Endothelial cell of umbilical vein (primary cell): ENCODE results near the gene CCDC136. TPM values are rescaled to one million over a fixed set of nuclear protein-coding genes. Genes with fewer than 3 reads are reported as not detected.
A peak's percentile ranks its signal among the peaks of the same experiment; 100 is the strongest.

ENCODE experiments used
- BruUV-seq: library from RNA; stranded (reverse); fragments of 400-500 nt; replicated peaks from 2 replicates; lab custom pipeline; 2021; lab: Mats Ljungman, UMichigan
- CTCF ChIA-PET: fragments of 300-600, 350-600 bp; sonication (Branson Sonifier 250); formaldehyde crosslinking; loops from one replicate; lab custom pipeline; 2021; ENCODE audit warnings: antibody characterized with exemption, inconsistent platforms; lab: Charles Lee
- POLR2A ChIA-PET: fragments of 300-600, 350-600 bp; sonication (Branson Sonifier 250); formaldehyde crosslinking; loops from one replicate; lab custom pipeline; 2021; ENCODE audit warnings: antibody characterized with exemption, inconsistent platforms; lab: Charles Lee
- DNase-seq: peaks from one replicate; pipeline ENCODE4 v3.0.0-alpha.2; 2011; ENCODE audit warnings: low read depth, low spot score
- FAIRE-seq: peaks from 2 replicates; lab custom pipeline; 2011; peaks lifted over from hg19 to GRCh38; lab: Jason Lieb, UNC
- H2AFZ ChIP-seq: 2 replicates; pipeline ENCODE4 v1.6.0; 2012; ENCODE audit warnings: low read depth, low read length, control low read depth, inconsistent platforms
- H3K27ac ChIP-seq: 2 replicates; pipeline ENCODE4 v1.5.1; 2011; ENCODE audit warnings: low read depth, mild to moderate bottlenecking, control low read depth, low read length, moderate library complexity; ENCODE audit not compliant: insufficient read depth
- H3K27me3 ChIP-seq, 2 experiments: 2 replicates each; pipeline versions ENCODE4 v1.6.0 to v1.6.1; 2011; ENCODE audit warnings: low read length in 2 of 2, mixed read lengths in 1 of 2; ENCODE audit not compliant: control insufficient read depth in 2 of 2, insufficient read depth in 2 of 2
- H3K36me3 ChIP-seq, 2 experiments: 2 replicates in 1 of 2; 3 replicates in 1 of 2; pipeline ENCODE4 v1.5.1; 2011; ENCODE audit warnings: low read length in 2 of 2, mild to moderate bottlenecking in 1 of 2, moderate library complexity in 1 of 2; ENCODE audit not compliant: control insufficient read depth in 2 of 2, insufficient read depth in 2 of 2; ENCODE audit errors: extremely low read depth in 1 of 2
- H3K4me1 ChIP-seq: 3 replicates; pipeline ENCODE4 v1.5.1; 2011; ENCODE audit warnings: mild to moderate bottlenecking, low read length; ENCODE audit not compliant: control insufficient read depth, insufficient read depth; ENCODE audit errors: extremely low read depth
- H3K4me2 ChIP-seq: 2 replicates; pipeline ENCODE4 v1.6.1; 2011; ENCODE audit warnings: low read length, control low read depth, mixed read lengths; ENCODE audit not compliant: insufficient read depth
- H3K4me3 ChIP-seq, 3 experiments: fragments of 200-600 bp in 1 of 3; sonication (generic), shearing (Covaris generic) in 1 of 3; replicated peaks in 1 of 3; 2 replicates each; pipeline ENCODE4 v1.5.1; 2011 to 2016; ENCODE audit warnings: control low read depth in 3 of 3, low read length in 3 of 3, mild to moderate bottlenecking in 2 of 3, inconsistent platforms in 1 of 3, low read depth in 1 of 3, moderate library complexity in 1 of 3; ENCODE audit not compliant: insufficient read depth in 1 of 3
- H3K79me2 ChIP-seq: 2 replicates; pipeline ENCODE4 v1.6.0; 2012; ENCODE audit warnings: low read length, inconsistent platforms; ENCODE audit not compliant: control insufficient read depth, insufficient read depth
- H3K9ac ChIP-seq: replicated peaks from 2 replicates; pipeline ENCODE3; 2011; ENCODE audit warnings: low read length, control low read depth; ENCODE audit not compliant: insufficient read depth; ENCODE audit errors: extremely low read depth
- H3K9me1 ChIP-seq: replicated peaks from 3 replicates; pipeline ENCODE4 v1.6.0; 2011; ENCODE audit warnings: mild to moderate bottlenecking, low read length; ENCODE audit not compliant: control insufficient read depth, insufficient read depth; ENCODE audit errors: extremely low read depth
- H3K9me3 ChIP-seq: replicated peaks from 2 replicates; pipeline ENCODE4 v1.5.1; 2012; ENCODE audit warnings: low read length, inconsistent platforms; ENCODE audit not compliant: control insufficient read depth, insufficient read depth
- H4K20me1 ChIP-seq: replicated peaks from 2 replicates; pipeline ENCODE3; 2011; ENCODE audit warnings: mild to moderate bottlenecking, low read length; ENCODE audit not compliant: control insufficient read depth, insufficient read depth; ENCODE audit errors: extremely low read depth
- EZH2 ChIP-seq: IDR thresholded peaks from 2 replicates; pipeline ENCODE4 v1.6.1; 2012; ENCODE audit warnings: borderline replicate concordance, low read depth, mild to moderate bottlenecking, moderate library complexity, low read length, inconsistent platforms; ENCODE audit not compliant: severe bottlenecking
- FOS ChIP-seq: IDR thresholded peaks from 2 replicates; pipeline ENCODE4 v1.6.1; 2011; ENCODE audit warnings: mild to moderate bottlenecking, low read length, moderate library complexity, borderline replicate concordance; ENCODE audit not compliant: insufficient read depth
- GATA2 ChIP-seq: IDR thresholded peaks from 2 replicates; pipeline ENCODE4 v1.7.0; 2011; ENCODE audit warnings: low read depth, mild to moderate bottlenecking, moderate library complexity, mixed read lengths, low read length; ENCODE audit not compliant: insufficient read length, insufficient read depth
- JUN ChIP-seq: IDR thresholded peaks from 2 replicates; pipeline ENCODE4 v1.6.1; 2011; ENCODE audit warnings: borderline replicate concordance, low read depth; ENCODE audit not compliant: insufficient read length, insufficient read depth
- MYC ChIP-seq: IDR thresholded peaks from one replicate; pipeline ENCODE4 v1.6.1; 2011; ENCODE audit warnings: mild to moderate bottlenecking, low read depth, low read length
- POLR2A ChIP-seq: IDR thresholded peaks from 2 replicates; pipeline ENCODE4 v1.6.1; 2012; ENCODE audit warnings: low read depth, mild to moderate bottlenecking, control low read depth, low read length
- POLR2AphosphoS5 ChIP-seq: IDR thresholded peaks from 2 replicates; pipeline ENCODE4 v1.6.1; 2012; ENCODE audit warnings: low read depth, mild to moderate bottlenecking, control low read depth, low read length, moderate library complexity; ENCODE audit not compliant: insufficient read depth
- dilution Hi-C: fragments of 300-500 bp; cut with MboI; formaldehyde crosslinking; loops from one replicate; pipeline ENCODE4 v1.15.0; 2019; ENCODE audit warnings: low sequenced_read_pairs; ENCODE audit not compliant: extremely low pct_ligation_motif_present
- intact Hi-C: fragments of 100-400 bp; cut with micrococcal nuclease; formaldehyde crosslinking; loops from one replicate; pipeline ENCODE4 v1.10.0; 2022
- polyA plus RNA-seq, 4 experiments: library from polyadenylated mRNA; depleted of rRNA in 3 of 4; stranded (reverse) in 3 of 4; unstranded in 1 of 4; fragments of >200 nt; gene quantifications; 2 replicates each; pipeline versions ENCODE4 v1.2.1 to v1.2.3, GENCODE V29; 2011 to 2012; ENCODE audit warnings: missing spikeins in 1 of 4
- total RNA-seq: library from RNA; stranded (reverse); gene quantifications from 2 replicates; pipeline ENCODE4 v1.2.3, GENCODE V29; 2021
- TF ChIP-seq, protein P1 (sequence below), 2 donors: IDR thresholded peaks; 1 replicate in 1 of 2; 2 replicates in 1 of 2; pipeline ENCODE4 v1.5.1; 2011; ENCODE audit warnings: low read length in 2 of 2, mild to moderate bottlenecking in 2 of 2, moderate library complexity in 2 of 2, control low read depth in 1 of 2, inconsistent platforms in 1 of 2, low read depth in 1 of 2; ENCODE audit not compliant: insufficient read depth in 1 of 2; ENCODE audit errors: extremely low read depth in 1 of 2
- TF ChIP-seq, protein P2 (sequence below): IDR thresholded peaks from 2 replicates; pipeline ENCODE4 v1.6.1; 2011; ENCODE audit not compliant: insufficient read depth, insufficient read length

Gene CCDC136
- total and polyA plus RNA-seq, 2 donors (not counting 3 experiments of a cell fraction or from before 2014, with no cell fraction given) = 1.8 to 3.3 TPM

DNA sequence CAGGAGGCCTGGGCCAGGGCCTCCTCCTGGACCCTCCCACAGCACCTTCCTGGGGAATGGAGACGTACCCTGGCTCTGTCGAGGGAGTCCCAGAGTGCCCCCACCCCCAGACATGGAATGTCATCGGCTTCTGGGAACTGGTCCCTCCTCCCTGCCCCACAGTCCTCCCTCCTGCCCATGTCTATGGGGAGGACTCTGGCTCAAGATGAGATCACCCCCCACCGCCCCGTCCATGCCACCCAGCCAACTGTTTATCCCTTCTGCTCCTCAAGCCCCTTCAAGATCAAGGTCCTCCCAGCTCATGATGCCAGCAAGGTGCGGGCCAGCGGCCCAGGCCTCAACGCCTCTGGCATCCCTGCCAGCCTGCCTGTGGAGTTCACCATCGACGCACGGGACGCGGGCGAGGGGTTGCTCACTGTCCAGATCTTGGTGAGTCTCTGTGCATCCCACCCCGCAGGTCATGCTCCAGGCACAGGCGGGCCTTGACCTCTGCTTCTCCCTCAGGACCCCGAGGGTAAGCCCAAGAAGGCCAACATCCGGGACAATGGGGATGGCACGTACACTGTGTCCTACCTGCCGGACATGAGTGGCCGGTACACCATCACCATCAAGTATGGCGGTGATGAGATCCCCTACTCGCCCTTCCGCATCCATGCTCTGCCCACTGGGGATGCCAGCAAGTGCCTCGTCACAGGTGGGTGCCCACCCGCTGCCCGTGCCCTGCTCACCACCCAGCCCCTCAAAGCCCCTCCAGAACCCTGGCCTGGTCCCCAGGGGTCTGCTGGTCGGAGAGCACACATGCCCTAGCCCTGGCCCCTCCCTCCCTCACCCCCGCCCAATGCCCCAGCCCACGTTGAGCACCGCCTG, 56.8 kb downstream of the CCDC136 start:
- no peaks in the 10 kb centered on the region for H4K20me1 ChIP-seq
- ChIA-PET CTCF (no interaction called here), POLR2A (no interaction called here)
- BruUV-seq = TSS peak; percentile 19
- no peaks in the 10 kb centered on the region for H3K4me1 ChIP-seq
- H3K9ac ChIP-seq = no peak overlapping the region
- no peaks in the 10 kb centered on the region for H3K27me3 ChIP-seq
- no peak overlapping the region for H2AFZ ChIP-seq
- no peaks in the 10 kb centered on the region for H3K9me3 ChIP-seq
- H3K79me2 ChIP-seq = no peaks in the 10 kb centered on the region
- H3K4me3 ChIP-seq = no peak overlapping the region
- H3K27ac ChIP-seq = no peak overlapping the region
- H3K4me2 ChIP-seq = no peak overlapping the region
- no peak for FAIRE-seq
- TF ChIP-seq GATA2 (no peak), POLR2AphosphoS5 (no peak), POLR2A (no peak), JUN (no peak), EZH2 (no peak), MYC (no peak), FOS (no peak)
- TF ChIP-seq, protein P1, sequence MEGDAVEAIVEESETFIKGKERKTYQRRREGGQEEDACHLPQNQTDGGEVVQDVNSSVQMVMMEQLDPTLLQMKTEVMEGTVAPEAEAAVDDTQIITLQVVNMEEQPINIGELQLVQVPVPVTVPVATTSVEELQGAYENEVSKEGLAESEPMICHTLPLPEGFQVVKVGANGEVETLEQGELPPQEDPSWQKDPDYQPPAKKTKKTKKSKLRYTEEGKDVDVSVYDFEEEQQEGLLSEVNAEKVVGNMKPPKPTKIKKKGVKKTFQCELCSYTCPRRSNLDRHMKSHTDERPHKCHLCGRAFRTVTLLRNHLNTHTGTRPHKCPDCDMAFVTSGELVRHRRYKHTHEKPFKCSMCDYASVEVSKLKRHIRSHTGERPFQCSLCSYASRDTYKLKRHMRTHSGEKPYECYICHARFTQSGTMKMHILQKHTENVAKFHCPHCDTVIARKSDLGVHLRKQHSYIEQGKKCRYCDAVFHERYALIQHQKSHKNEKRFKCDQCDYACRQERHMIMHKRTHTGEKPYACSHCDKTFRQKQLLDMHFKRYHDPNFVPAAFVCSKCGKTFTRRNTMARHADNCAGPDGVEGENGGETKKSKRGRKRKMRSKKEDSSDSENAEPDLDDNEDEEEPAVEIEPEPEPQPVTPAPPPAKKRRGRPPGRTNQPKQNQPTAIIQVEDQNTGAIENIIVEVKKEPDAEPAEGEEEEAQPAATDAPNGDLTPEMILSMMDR (IDR thresholded peaks at IDR 0.05; ENCODE audit: extremely low read depth in 1 of 2, insufficient read depth in 1 of 2, low read depth in 1 of 2, low read length in 2 of 2) = no peak
- TF ChIP-seq, protein P2, sequence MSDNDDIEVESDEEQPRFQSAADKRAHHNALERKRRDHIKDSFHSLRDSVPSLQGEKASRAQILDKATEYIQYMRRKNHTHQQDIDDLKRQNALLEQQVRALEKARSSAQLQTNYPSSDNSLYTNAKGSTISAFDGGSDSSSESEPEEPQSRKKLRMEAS = no peak
- H3K36me3 ChIP-seq = peaks cover 11 to 82% of the 10 kb centered on the region in 2 experiments
- H3K9me1 ChIP-seq = no peaks in the 10 kb centered on the region
- intact Hi-C loops = no loop called here
- dilution Hi-C loops = no loop called here
- DNase-seq = no peak
